Measurements from ENCODE around the gene CNPY1.

CNPY1 gene

DNA sequence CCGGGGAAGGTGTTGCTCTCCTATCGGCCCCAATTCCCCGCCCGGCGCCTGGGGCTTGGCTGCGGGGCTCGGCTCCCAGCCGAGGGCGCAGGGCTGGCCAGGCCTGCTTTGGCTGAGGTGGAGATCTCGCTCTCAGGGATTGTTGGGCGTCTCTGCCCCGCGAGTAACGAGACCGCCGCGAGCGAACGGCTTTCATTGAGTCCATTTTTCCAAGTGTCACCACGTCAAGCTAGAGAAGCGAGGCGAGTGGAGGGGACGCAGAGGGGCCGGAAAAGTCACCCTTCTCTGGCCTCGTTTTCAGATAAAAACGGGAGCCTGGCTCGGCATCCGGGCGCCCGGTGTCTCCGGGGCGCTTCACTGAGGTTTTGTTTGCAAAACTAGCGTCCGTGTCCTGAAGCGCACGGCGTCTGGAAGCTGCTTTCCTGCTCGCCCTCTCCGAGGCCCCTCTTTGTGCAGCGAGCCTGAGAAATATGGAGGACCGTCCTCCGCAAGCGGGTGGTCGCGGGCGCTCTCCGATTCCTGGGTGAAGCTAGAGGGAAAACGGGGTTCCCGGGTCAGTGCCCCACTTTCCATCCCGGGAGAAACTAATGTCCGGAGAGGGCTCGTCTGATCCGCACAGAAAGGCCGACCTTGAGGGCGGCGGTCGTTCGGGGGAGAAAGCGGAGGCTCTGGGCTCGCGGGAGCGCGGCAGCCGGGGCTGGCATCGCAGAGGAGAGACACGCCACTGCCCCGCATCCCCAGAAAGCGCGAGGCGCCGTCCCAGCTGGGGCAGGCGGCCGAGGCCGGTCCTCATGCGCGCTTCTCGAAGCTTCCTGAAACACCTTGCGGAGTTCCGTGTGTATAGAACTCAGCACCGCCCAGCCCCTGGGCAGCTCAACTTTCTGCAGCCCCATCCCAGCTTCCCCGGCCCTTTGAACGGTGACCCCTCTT lies 91.9 kb downstream of the CNPY1 start:
- TF ChIP-seq, protein P1, sequence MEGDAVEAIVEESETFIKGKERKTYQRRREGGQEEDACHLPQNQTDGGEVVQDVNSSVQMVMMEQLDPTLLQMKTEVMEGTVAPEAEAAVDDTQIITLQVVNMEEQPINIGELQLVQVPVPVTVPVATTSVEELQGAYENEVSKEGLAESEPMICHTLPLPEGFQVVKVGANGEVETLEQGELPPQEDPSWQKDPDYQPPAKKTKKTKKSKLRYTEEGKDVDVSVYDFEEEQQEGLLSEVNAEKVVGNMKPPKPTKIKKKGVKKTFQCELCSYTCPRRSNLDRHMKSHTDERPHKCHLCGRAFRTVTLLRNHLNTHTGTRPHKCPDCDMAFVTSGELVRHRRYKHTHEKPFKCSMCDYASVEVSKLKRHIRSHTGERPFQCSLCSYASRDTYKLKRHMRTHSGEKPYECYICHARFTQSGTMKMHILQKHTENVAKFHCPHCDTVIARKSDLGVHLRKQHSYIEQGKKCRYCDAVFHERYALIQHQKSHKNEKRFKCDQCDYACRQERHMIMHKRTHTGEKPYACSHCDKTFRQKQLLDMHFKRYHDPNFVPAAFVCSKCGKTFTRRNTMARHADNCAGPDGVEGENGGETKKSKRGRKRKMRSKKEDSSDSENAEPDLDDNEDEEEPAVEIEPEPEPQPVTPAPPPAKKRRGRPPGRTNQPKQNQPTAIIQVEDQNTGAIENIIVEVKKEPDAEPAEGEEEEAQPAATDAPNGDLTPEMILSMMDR (IDR thresholded peaks at IDR 0.05; ENCODE audit: low read depth, low read length, missing control alignments), result no peak
- no peak for DNase-seq (ENCODE audit: low read depth)
- no peak overlapping the region for H3K4me3 ChIP-seq (ENCODE audit: low read depth, low read length)

DNA sequence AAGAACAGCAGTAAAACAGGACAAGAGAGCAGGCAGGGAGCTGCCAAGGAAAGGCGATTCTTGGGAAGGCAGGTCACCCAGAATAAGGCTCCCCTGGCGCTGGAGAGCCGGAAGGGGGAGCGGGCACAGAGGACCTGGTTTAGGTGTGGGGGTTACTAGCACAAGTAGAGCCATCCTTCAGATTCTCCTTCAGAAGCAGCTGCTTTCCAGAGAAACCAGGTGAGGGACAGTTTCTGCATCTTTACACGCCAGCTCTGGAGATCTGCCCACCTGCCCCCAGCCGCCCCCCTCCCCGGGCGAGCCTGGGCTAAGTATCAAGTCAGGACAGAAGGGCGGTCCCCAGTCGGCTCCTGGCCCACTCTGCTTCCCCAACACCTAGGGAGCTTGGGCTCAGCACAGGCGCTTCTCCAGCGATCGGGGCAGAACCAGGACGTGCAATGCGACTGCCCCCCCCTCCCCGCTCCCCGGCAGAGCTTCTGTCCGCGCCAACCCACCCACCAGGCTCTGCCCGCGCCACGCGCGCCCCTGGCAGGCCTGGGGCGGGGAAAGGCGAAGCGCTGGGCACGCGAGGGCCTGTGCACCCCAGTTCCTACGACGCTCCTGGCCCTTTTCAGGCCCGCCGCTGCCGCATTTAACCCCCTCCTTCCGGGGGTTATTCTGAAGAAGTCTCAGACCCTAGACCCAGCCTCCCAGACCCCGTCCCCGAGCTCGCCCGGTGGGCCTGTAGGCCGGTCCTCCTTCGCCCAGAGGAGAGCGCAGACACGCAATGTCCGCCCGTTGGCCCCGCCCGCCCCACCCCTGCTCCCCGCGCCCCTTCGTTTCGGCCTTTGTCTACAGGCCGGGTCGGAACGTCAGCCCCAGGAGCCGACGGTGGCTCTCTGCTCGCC lies 92.8 kb downstream of the CNPY1 start:
- no peak for DNase-seq (ENCODE audit: low read depth)
- TF ChIP-seq, protein P1 (IDR thresholded peaks at IDR 0.05; ENCODE audit: low read depth, low read length, missing control alignments), result no peak
- H3K4me3 ChIP-seq (ENCODE audit: low read depth, low read length), result no peak overlapping the region

DNA sequence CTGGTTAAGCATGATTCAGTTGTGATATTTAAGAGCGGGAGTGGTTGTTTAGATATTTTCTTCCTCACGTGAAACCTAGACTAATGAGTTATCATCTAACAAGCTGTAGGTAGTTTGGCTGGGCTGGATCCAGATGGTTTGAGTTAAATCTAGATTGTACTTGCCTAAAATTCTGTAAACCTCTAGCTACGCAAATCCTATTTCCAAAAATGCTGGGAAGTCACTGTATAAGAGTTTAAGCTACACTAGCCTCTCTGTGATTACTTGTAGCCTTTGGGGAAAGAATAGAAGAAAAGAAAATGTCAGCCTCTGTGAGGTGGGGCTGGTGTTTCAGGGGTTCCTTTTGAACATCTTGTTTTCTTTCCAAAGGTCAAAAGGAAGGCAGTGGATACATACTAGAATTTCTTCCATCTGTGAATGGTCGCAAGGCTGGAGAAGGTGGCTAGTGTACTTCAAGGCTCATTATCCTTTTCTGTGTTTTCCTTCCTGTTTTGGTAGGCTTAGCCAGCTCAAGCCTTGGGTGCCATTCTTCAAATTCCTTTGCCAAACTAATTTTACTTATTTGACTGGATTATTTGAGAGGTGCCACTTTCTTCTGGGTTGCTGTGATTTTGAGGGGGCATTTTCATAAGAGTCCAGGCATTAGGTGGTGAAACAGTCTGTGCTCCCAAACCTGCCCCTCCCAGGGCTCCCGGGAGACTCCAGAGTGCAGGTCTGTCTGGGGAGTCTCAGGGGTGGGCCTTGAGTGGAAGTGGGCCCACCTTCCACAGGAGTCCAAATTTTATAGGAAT lies 93.7 kb downstream of the CNPY1 start:
- TF ChIP-seq, protein P1 (IDR thresholded peaks at IDR 0.05; ENCODE audit: low read depth, low read length, missing control alignments), result no peak
- no peak overlapping the region for H3K4me3 ChIP-seq (ENCODE audit: low read depth, low read length)
- no peak for DNase-seq (ENCODE audit: low read depth)

DNA sequence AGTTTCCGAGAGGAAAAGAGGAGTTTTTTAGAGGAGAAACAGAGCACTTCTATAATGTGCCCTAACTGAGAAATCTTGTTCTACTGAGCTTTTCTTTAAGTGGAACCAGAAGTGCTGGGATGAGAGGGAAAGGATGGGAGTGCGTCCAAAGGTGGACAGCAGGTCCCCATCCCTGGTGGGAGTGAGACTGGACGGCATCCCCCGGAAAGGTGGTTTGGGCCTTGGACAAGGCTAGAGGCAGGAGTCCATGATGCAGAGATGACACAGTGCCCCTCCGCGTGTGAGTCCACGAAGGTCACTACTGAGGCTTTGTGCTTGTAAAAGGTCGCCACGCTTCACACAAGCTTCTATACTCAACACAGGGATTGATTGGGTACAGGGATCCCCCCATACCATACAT lies 94.5 kb downstream of the CNPY1 start:
- no peak for DNase-seq (ENCODE audit: low read depth)
- H3K4me3 ChIP-seq (ENCODE audit: low read depth, low read length), result no peak overlapping the region
- TF ChIP-seq, protein P1 (IDR thresholded peaks at IDR 0.05; ENCODE audit: low read depth, low read length, missing control alignments), result no peak
